PC-3 (cell line): ENCODE data around the gene MYBPH.

ENCODE experiments used
- CTCF ChIP-seq: fragments of 300-600 bp; sonication (generic); conservative IDR thresholded peaks from 2 replicates; pipeline ENCODE4 v1.5.1; 2017; ENCODE audit warnings: antibody characterized with exemption, low read depth, mild to moderate bottlenecking, low read length
- EZH2 ChIP-seq: fragments of 300-600 bp; sonication (generic); IDR thresholded peaks from one replicate; pipeline ENCODE4 v1.6.1; 2017; ENCODE audit warnings: antibody characterized with exemption, mild to moderate bottlenecking, low read length; ENCODE audit not compliant: unreplicated experiment

- TF ChIP-seq EZH2: no peak
- TF ChIP-seq CTCF: no peak
These were observed 15.8 kb downstream of the MYBPH start for GRCh38 chr1:203159844-203160243.
